IMR-90 (cell line): Measurements from ENCODE around the gene FKBP4.

Experiments
- BHLHE40 ChIP-seq: fragments of 150-350 bp; IDR thresholded peaks from 2 replicates; pipeline ENCODE4 v1.6.1; 2016; ENCODE audit warnings: mild to moderate bottlenecking, low read depth, low read length
- CTCF ChIP-seq: conservative IDR thresholded peaks from 2 replicates; pipeline ENCODE4 v1.5.1; 2012; ENCODE audit warnings: mild to moderate bottlenecking, low read depth, low read length, improper control_type of control experiment
- MAFK ChIP-seq: IDR thresholded peaks from 2 replicates; pipeline ENCODE4 v1.6.1; 2012; ENCODE audit warnings: low read depth, low read length, improper control_type of control experiment
- NFE2L2 ChIP-seq: fragments of 150-350 bp; IDR thresholded peaks from 2 replicates; pipeline ENCODE4 v1.6.1; 2016; ENCODE audit warnings: low read depth, mild to moderate bottlenecking, low read length
- POLR2A ChIP-seq: IDR thresholded peaks from 2 replicates; pipeline ENCODE4 v1.6.1; 2012; ENCODE audit warnings: mild to moderate bottlenecking, low read depth, low read length
- RAD21 ChIP-seq: IDR thresholded peaks from 2 replicates; pipeline ENCODE4 v1.6.1; 2012; ENCODE audit warnings: low read length, improper control_type of control experiment
- RFX5 ChIP-seq: IDR thresholded peaks from 2 replicates; pipeline ENCODE4 v1.8.0; 2012; ENCODE audit warnings: low read depth, mild to moderate bottlenecking, low read length, moderate library complexity
- SMC3 ChIP-seq: fragments of 150-350 bp; IDR thresholded peaks from 2 replicates; pipeline ENCODE4 v1.6.1; 2016; ENCODE audit warnings: low read depth, mild to moderate bottlenecking, antibody characterized with exemption, low read length, moderate library complexity

- TF ChIP-seq CTCF = no peak
- TF ChIP-seq POLR2A = no peak
- TF ChIP-seq RFX5 = no peak
- no peak for TF ChIP-seq BHLHE40
- no peak for TF ChIP-seq SMC3
- no peak for TF ChIP-seq RAD21
- TF ChIP-seq NFE2L2 = no peak
- no peak for TF ChIP-seq MAFK
Measured at GRCh38 chr12:2753536-2753935, 41.2 kb upstream of the FKBP4 start.
